Naive thymus-derived CD8-positive, alpha-beta T cell (primary cell): Measurements from ENCODE around the gene FAM53C. TPM values are rescaled to one million over a fixed set of nuclear protein-coding genes. Genes with fewer than 3 reads are reported as not detected.
"Not testable (repeated sequence)": the region's sequence is repeated elsewhere in the genome, so short reads cannot be mapped to it uniquely, and the experiment has no call there.

Experiments used
- ATAC-seq, 2 donors: fragments of 150-1000 bp; cut with Tn5 transposase in 1 of 2; sonication (Bioruptor Pico), chemical (Tn5 transposase) in 1 of 2; 1 replicate in 1 of 2; 2 replicates in 1 of 2; pipeline ENCODE4 v1.10.0; 2021; ENCODE audit warnings: mild to moderate bottlenecking in 2 of 2, moderate library complexity in 2 of 2
- POLR2A ChIA-PET: fragments of 350-600 bp; sonication (Branson Sonifier 250); formaldehyde crosslinking; loops from one replicate; lab custom pipeline; 2021; ENCODE audit warnings: antibody characterized with exemption; lab: Charles Lee
- DNase-seq, 10 donors: peaks; one replicate each; pipeline versions ENCODE4 v3.0.0 to v3.0.0-alpha.2; 2020 to 2022
- H3K27ac Mint-ChIP-seq, 10 donors: one replicate each; pipeline ENCODE4 v1.8.0; 2020 to 2022; ENCODE audit warnings: mild to moderate bottlenecking in 10 of 10, mixed read lengths in 10 of 10, moderate library complexity in 4 of 10, inconsistent platforms in 1 of 10
- H3K27me3 Mint-ChIP-seq, 5 donors: one replicate each; pipeline ENCODE4 v1.8.0; 2021 to 2022; ENCODE audit warnings: mixed read lengths in 5 of 5
- H3K36me3 Mint-ChIP-seq, 3 donors: one replicate each; pipeline ENCODE4 v1.8.0; 2020 to 2022; ENCODE audit warnings: mixed read lengths in 3 of 3, mild to moderate bottlenecking in 2 of 3, inconsistent platforms in 1 of 3
- H3K4me1 Mint-ChIP-seq, 4 donors: one replicate each; pipeline ENCODE4 v1.8.0; 2021 to 2022; ENCODE audit warnings: mixed read lengths in 4 of 4
- H3K4me3 Mint-ChIP-seq, 10 donors: one replicate each; pipeline ENCODE4 v1.8.0; 2020 to 2022; ENCODE audit warnings: mild to moderate bottlenecking in 10 of 10, mixed read lengths in 10 of 10, moderate library complexity in 6 of 10, inconsistent platforms in 1 of 10
- H3K9me3 Mint-ChIP-seq, 9 donors: one replicate each; pipeline ENCODE4 v1.8.0; 2020 to 2022; ENCODE audit warnings: mixed read lengths in 9 of 9, mild to moderate bottlenecking in 3 of 9, inconsistent platforms in 1 of 9, moderate library complexity in 1 of 9
- polyA plus RNA-seq, 3 donors: library from polyadenylated mRNA; unstranded; fragments of 300-500 nt; fragmentation: Illumina TruSeq; gene quantifications; one replicate each; pipeline ENCODE4 v1.2.3, GENCODE V29; 2021
- total RNA-seq, 8 experiments: library from RNA in 2 of 8; stranded (reverse) in 2 of 8; gene quantifications; one replicate each; pipeline ENCODE4 v1.2.3 and lab custom pipeline; 2021 to 2026

Gene FAM53C
- total and polyA plus RNA-seq, 5 experiments from 2014 or later: 18.6 to 29.6 (median 22.2) TPM

DNA sequence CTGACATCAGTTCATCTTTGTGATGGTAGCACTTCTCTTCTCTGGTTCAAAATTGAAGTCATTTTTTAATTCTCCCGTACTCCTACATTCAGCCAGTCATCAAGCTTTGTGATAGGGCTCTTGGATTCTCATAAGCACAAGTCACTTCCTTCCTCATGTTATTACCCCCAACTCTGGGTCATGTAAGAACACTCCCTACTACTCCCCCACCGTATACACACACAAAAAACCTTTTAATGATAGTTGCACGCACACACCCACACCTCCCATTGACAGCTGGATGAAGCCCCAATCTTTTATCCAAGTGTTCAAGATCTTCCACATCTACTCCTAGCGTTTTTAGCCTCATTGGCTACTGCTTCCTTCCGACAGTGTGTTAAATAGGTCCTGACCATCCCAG, 31.2 kb downstream of the FAM53C start:
- peak overlapping the region in 8 of 10 donors; percentile 6 to 45 (median 30) for H3K27ac Mint-ChIP-seq
- H3K9me3 Mint-ChIP-seq: no peaks in the 10 kb centered on the region
- DNase-seq: no peak
- no peaks in the 10 kb centered on the region for H3K27me3 Mint-ChIP-seq
- H3K4me1 Mint-ChIP-seq: peaks cover 21 to 69% (median 50%) of the 10 kb centered on the region in 4 donors
- peak overlapping the region in 5 of 10 donors; percentile 18 to 53 (median 28) for H3K4me3 Mint-ChIP-seq
- peaks cover 0 to 18% (median 0%) of the 10 kb centered on the region in 3 donors for H3K36me3 Mint-ChIP-seq
- no peak for ATAC-seq
- POLR2A ChIA-PET: interaction anchor here (0.5 to 1.6 kb wide), 3 partner anchors 15 to 47 kb away, joined by 3 to 6 read pairs (median 3); no protein-coding TSS in a partner anchor

DNA sequence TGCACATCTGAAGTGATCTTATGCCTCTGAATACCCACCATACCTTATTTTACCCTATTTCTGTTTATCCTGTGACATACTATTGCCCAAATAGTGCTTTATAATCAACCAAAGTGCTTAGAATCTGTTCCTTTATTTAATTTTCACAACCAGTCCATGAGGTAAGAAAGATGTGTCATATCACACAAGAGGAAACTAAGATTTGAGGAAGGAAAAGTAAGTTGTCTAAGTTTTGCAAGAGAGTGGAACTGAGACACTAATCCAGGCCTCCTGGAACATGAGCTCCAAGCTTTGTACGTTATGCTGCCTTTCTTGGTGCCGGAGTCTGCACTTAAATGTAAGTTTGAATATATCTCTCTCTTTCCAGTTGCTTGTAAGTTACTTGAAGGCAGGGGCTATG, 31.6 kb downstream of the FAM53C start:
- Mint-ChIP-seq H3K4me3 (peak overlapping the region in 4 of 10 donors; percentile 18 to 53 (median 28)), H3K27me3 (no peaks in the 10 kb centered on the region), H3K4me1 (peaks cover 20 to 64% (median 46%) of the 10 kb centered on the region in 4 donors), H3K27ac (peak overlapping the region in 6 of 10 donors; percentile 6 to 45 (median 30)), H3K9me3 (no peaks in the 10 kb centered on the region), H3K36me3 (peaks cover 0 to 21% (median 0%) of the 10 kb centered on the region in 3 donors)
- DNase-seq (no peak), ATAC-seq (no peak)
- POLR2A ChIA-PET: interaction anchor here (1.6 kb wide), 1 partner anchor 33 kb away, joined by 6 read pairs; no protein-coding TSS in a partner anchor

DNA sequence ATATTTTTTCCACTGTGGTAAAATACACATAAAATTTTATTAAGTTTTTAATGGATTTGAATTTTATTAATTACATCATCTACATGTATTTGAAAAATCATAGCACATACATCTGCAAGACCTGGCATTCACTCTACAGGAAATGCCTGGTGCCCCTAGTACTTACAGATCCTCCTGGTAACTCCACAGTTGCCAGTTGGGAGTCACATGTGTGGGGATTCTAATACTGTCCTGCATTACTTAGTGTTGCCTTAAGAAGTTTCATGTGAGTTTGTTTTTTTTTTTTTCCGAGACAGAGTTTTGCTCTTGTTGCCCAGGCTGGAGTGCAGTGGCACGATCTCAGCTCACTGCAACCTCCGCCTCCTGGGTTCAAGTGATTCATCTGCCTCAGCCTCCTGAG, 32.5 kb downstream of the FAM53C start:
- H3K36me3 Mint-ChIP-seq: peaks cover 0 to 28% (median 0%) of the 10 kb centered on the region in 3 donors
- DNase-seq (no peak), ATAC-seq (no peak)
- peaks cover 20 to 57% (median 44%) of the 10 kb centered on the region in 4 donors for H3K4me1 Mint-ChIP-seq
- POLR2A ChIA-PET: interaction anchor here (0.7 kb wide), 1 partner anchor 13 kb away, joined by 3 read pairs; no protein-coding TSS in a partner anchor
- H3K9me3 Mint-ChIP-seq: no peaks in the 10 kb centered on the region
- H3K4me3 Mint-ChIP-seq: no peak overlapping the region
- H3K27ac Mint-ChIP-seq: no peak overlapping the region
- no peaks in the 10 kb centered on the region for H3K27me3 Mint-ChIP-seq

DNA sequence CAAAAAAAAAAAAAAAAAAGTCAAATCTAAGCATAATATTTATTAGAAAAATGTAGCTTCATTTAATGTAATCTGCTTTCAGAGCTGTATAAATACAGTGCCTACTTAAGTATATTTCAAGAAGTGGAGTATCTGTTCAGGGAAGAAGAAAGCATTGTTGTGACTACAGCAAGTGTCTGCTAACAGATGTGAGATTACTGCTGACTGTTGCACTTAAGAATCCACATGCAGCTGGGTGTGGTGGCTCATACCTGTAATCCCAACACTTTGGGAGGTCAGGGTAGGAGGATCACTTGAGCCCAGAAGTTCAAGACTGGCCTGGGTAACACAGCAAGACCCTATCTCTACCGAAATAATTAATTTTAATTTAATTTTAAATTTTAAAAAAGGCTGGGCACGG, 33.4 kb downstream of the FAM53C start:
- H3K4me3 Mint-ChIP-seq: no peak overlapping the region
- POLR2A ChIA-PET: interaction anchor here (0.6 kb wide), 2 partner anchors 32 to 192 kb away, joined by 3 to 4 read pairs; no protein-coding TSS in a partner anchor

DNA sequence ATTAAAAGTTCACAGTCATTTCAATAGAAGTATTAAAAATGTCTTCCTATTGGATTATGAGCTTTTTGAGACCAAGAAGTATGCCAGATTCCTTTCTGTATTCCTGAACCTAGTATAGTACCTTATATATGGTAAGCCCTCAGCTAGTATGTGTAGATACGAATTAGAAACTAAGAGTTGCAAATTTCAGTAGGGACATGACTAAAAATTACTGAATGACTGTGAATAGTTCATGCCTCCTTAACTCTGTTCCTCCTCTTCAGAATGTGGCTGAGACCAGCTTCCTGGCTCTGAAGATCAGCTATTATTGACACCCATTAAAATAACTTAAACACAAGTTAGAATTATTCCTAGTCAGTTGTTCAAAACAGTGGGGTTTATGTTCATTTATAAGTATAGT, 34.2 kb downstream of the FAM53C start:
- Mint-ChIP-seq H3K9me3 (no peaks in the 10 kb centered on the region), H3K27me3 (no peaks in the 10 kb centered on the region), H3K36me3 (peaks cover 0 to 43% (median 5%) of the 10 kb centered on the region in 3 donors), H3K4me3 (no peak overlapping the region), H3K4me1 (peaks cover 15 to 43% (median 30%) of the 10 kb centered on the region in 4 donors), H3K27ac (peak overlapping the region in 1 of 10 donors; percentile 19)
- POLR2A ChIA-PET: no interaction called here
- DNase-seq (no peak), ATAC-seq (no peak)

More for the DNA sequence above, 33.4 kb downstream of the FAM53C start:
- no peak for DNase-seq
- H3K4me1 Mint-ChIP-seq: peaks cover 16 to 51% (median 37%) of the 10 kb centered on the region in 4 donors
- no peaks in the 10 kb centered on the region for H3K27me3 Mint-ChIP-seq
- H3K36me3 Mint-ChIP-seq: peaks cover 0 to 35% (median 0%) of the 10 kb centered on the region in 3 donors
- ATAC-seq: no peak
- H3K27ac Mint-ChIP-seq: peak overlapping the region in 1 of 10 donors; percentile 15
- H3K9me3 Mint-ChIP-seq: no peaks in the 10 kb centered on the region

DNA sequence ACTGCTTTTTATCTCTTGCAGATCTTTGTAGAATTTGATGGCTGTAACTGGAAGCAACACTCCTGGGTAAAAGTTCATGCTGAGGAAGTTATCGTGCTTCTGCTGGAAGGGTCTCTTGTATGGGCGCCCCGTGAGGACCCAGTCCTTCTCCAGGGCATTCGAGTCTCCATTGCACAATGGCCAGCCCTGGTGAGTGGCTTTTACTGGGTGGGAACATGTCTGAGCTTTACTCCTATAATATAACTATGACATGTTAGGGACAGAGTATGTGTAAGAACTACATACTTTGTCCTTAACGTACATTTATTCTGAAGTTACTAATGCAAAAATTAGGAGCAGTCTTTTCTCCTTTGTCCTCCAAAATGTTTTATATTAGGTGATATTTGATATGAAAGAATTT, 34.6 kb downstream of the FAM53C start:
- ATAC-seq (no peak), DNase-seq (no peak)
- Mint-ChIP-seq H3K4me1 (peaks cover 15 to 43% (median 29%) of the 10 kb centered on the region in 4 donors), H3K27me3 (no peaks in the 10 kb centered on the region), H3K27ac (peak overlapping the region in 3 of 10 donors; percentile 34 to 47 (median 40)), H3K36me3 (peaks cover 3 to 47% (median 10%) of the 10 kb centered on the region in 3 donors), H3K4me3 (peak overlapping the region in 1 of 10 donors; percentile 34), H3K9me3 (no peaks in the 10 kb centered on the region)
- POLR2A ChIA-PET: no interaction called here

DNA sequence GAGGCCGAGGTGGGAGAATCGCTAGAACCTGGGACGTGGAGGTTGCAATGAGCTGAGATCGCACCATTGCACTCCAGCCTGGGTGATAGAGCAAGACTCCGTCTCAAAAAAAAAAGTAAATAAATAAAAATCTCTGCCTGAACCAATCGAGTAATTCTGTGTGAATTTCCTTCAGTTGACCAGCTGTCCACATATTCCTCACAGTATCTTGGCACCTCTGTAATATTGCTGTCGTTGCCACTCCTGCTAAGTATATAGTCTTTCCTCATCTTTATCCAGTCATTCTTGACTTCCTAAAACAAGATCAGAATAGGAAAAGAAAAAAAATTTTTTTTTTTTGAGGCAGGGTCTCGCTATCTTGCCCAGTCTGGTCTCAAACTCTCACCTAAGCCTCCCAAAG, 44.3 kb downstream of the FAM53C start:
- DNase-seq (no peak), ATAC-seq (no peak)
- no peaks in the 10 kb centered on the region for H3K27me3 Mint-ChIP-seq
- H3K4me1 Mint-ChIP-seq: peaks cover 0 to 4% (median 0%) of the 10 kb centered on the region in 4 donors
- H3K9me3 Mint-ChIP-seq: no peaks in the 10 kb centered on the region
- H3K27ac Mint-ChIP-seq: no peak overlapping the region
- peaks cover 10 to 93% (median 20%) of the 10 kb centered on the region in 3 donors for H3K36me3 Mint-ChIP-seq
- H3K4me3 Mint-ChIP-seq: no peak overlapping the region
- POLR2A ChIA-PET: no interaction called here

DNA sequence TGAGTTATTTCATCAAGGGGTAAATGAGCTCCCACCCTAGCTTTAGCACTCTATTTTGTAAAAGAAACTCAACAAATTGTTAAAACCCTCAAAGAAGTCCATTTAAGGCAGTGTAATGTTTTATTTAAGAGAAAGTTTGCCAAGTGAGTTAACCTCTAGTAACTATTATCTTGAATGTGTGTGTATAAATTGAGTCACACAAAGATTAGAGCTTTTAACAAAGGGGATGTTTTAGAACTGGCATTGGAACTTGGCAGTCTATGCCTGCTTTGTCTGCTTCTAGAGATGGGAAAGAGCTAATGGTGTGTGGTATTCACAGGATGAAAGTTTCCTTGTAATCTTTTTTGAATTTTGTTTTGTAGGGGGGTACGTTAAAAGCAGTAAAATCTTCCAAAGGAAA, 47.6 kb downstream of the FAM53C start:
- H3K4me1 Mint-ChIP-seq: peaks cover 0 to 4% (median 0%) of the 10 kb centered on the region in 4 donors
- POLR2A ChIA-PET: no interaction called here
- ATAC-seq (no peak), DNase-seq (no peak)
- no peaks in the 10 kb centered on the region for H3K27me3 Mint-ChIP-seq
- H3K36me3 Mint-ChIP-seq: peaks cover 6 to 85% (median 12%) of the 10 kb centered on the region in 3 donors
- no peaks in the 10 kb centered on the region for H3K9me3 Mint-ChIP-seq
- no peak overlapping the region for H3K4me3 Mint-ChIP-seq
- H3K27ac Mint-ChIP-seq: peak overlapping the region in 4 of 10 donors; percentile 7 to 61 (median 32)

DNA sequence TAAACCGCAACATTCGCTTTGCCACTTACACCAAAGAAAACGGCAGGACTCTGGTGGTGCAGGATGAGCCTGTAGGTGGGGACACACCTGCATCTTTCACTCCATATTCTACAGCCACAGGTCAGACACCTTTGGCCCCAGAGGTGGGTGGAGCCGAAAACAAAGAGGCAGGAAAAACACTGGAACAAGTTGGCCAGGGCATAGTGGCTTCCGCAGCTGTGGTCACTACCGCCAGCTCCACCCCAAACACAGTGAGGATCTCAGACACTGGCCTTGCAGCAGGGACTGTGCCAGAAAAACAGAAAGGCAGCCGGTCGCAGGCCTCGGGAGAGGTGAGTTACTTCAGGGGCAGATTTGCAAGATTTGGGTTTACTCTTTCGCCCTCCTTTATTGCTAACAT, 48.2 kb downstream of the FAM53C start:
- peak overlapping the region in 1 of 10 donors; percentile 23 for H3K27ac Mint-ChIP-seq
- no peak overlapping the region for H3K4me3 Mint-ChIP-seq
- POLR2A ChIA-PET: no interaction called here
- no peaks in the 10 kb centered on the region for H3K27me3 Mint-ChIP-seq
- ATAC-seq (no peak), DNase-seq (no peak)
- H3K4me1 Mint-ChIP-seq: peaks cover 0 to 4% (median 0%) of the 10 kb centered on the region in 4 donors
- peaks cover 6 to 85% (median 13%) of the 10 kb centered on the region in 3 donors for H3K36me3 Mint-ChIP-seq
- no peaks in the 10 kb centered on the region for H3K9me3 Mint-ChIP-seq

DNA sequence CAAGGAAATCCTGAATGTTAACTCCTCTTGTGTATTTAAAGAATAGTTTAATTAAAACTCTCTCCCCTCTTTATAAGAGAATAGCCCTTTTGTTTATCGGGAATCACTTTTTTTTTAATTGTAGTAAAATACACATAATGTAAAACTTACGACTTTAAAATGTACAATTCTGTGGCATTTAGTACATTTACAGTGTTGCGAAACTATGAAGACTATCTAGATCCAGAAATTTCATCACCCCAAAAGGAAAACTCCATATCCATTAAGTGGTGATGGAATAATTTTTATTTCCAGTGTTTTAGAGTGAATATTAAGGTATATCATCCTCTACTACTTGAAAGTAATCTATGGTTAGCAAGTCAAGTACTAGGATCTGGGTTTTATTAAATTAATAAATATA, 51.3 kb downstream of the FAM53C start:
- DNase-seq (no peak), ATAC-seq (no peak)
- Mint-ChIP-seq H3K27ac (no peak overlapping the region), H3K27me3 (no peaks in the 10 kb centered on the region), H3K36me3 (peaks cover 12 to 85% (median 14%) of the 10 kb centered on the region in 3 donors), H3K9me3 (no peaks in the 10 kb centered on the region), H3K4me3 (no peak overlapping the region), H3K4me1 (peaks cover 0 to 9% (median 0%) of the 10 kb centered on the region in 4 donors)
- POLR2A ChIA-PET: no interaction called here

DNA sequence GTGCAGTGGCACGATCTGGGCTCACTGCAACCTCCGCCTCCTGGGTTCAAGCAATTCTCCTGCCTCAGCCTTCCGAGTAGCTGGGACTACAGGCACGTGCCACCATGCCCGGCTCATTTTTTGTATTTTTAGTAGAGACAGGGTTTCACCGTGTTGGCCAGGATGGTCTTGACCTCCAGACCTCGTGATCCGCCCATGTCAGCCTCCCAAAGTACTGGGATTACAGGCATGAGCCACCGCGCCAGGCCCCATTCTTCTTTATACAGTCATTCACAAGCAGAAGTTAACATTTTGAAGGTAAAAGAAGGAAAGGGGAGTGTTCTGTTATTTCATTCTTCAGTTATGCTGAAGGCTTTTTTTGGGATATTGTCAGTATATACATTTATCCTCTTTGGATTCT, 51.8 kb downstream of the FAM53C start:
- H3K36me3 Mint-ChIP-seq: peaks cover 14 to 86% (median 16%) of the 10 kb centered on the region in 3 donors
- peaks cover 0 to 10% (median 0%) of the 10 kb centered on the region in 4 donors for H3K4me1 Mint-ChIP-seq
- DNase-seq, H3K4me3 Mint-ChIP-seq, H3K9me3 Mint-ChIP-seq, ATAC-seq, POLR2A ChIA-PET, H3K27me3 Mint-ChIP-seq: not testable (repeated sequence)
- H3K27ac Mint-ChIP-seq: peak overlapping the region in 3 of 10 donors; percentile 13 to 29 (median 29)

DNA sequence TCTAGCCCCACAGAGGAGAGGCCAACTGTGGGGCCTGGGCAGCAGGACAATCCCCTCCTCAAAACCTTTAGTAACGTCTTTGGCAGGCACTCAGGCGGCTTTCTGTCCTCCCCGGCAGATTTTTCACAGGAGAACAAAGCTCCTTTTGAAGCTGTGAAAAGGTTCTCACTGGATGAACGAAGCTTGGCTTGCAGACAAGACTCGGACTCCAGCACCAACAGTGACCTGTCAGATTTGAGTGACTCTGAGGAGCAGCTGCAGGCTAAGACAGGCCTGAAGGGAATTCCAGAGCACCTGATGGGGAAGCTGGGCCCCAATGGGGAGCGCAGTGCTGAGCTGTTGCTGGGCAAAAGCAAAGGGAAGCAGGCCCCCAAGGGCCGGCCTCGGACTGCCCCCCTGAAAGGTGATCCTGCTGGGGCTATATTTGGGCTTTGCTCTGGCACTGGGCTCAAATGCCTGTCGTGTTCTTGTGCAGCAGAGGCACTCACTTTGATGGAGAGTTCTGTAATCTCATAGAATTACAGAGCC, 53.9 kb downstream of the FAM53C start:
- H3K36me3 Mint-ChIP-seq: peaks cover 13 to 83% (median 20%) of the 10 kb centered on the region in 3 donors
- no peak for DNase-seq
- H3K4me1 Mint-ChIP-seq: peaks cover 0 to 10% (median 0%) of the 10 kb centered on the region in 4 donors
- no peaks in the 10 kb centered on the region for H3K27me3 Mint-ChIP-seq
- POLR2A ChIA-PET: no interaction called here
- H3K9me3 Mint-ChIP-seq: no peaks in the 10 kb centered on the region
- H3K4me3 Mint-ChIP-seq: no peak overlapping the region
- H3K27ac Mint-ChIP-seq: no peak overlapping the region
- no peak for ATAC-seq
